Measurements from ENCODE around the gene PAK1.

DNA sequence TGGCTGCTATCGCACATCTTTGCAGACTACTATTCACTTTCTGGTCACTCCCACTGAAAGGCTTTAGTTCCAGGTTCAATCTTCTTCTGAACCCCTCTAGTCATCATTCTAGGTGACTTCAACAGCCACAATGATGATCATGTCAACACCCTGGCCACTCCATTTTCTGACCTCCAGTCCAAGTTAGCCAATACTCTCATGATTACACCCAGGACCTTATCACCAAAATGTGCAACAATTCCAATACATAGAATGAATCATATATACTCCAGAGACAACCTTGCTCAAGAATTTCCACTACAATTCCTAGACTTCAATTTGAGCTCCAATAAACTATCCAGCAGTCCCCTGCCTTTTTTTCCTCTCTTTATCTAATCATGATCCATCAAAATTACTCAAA lies 70.7 kb downstream of the PAK1 start:
- TF ChIP-seq, protein P1, sequence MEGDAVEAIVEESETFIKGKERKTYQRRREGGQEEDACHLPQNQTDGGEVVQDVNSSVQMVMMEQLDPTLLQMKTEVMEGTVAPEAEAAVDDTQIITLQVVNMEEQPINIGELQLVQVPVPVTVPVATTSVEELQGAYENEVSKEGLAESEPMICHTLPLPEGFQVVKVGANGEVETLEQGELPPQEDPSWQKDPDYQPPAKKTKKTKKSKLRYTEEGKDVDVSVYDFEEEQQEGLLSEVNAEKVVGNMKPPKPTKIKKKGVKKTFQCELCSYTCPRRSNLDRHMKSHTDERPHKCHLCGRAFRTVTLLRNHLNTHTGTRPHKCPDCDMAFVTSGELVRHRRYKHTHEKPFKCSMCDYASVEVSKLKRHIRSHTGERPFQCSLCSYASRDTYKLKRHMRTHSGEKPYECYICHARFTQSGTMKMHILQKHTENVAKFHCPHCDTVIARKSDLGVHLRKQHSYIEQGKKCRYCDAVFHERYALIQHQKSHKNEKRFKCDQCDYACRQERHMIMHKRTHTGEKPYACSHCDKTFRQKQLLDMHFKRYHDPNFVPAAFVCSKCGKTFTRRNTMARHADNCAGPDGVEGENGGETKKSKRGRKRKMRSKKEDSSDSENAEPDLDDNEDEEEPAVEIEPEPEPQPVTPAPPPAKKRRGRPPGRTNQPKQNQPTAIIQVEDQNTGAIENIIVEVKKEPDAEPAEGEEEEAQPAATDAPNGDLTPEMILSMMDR (IDR thresholded peaks at IDR 0.05; ENCODE audit: insufficient read depth, low read length), result no peak
- TF ChIP-seq POLR2AphosphoS5 (IDR thresholded peaks at IDR 0.05; ENCODE audit: low read depth) (no peak), GABPA (IDR thresholded peaks at IDR 0.05; ENCODE audit: low read depth) (no peak)
- TF ChIP-seq, protein P2, sequence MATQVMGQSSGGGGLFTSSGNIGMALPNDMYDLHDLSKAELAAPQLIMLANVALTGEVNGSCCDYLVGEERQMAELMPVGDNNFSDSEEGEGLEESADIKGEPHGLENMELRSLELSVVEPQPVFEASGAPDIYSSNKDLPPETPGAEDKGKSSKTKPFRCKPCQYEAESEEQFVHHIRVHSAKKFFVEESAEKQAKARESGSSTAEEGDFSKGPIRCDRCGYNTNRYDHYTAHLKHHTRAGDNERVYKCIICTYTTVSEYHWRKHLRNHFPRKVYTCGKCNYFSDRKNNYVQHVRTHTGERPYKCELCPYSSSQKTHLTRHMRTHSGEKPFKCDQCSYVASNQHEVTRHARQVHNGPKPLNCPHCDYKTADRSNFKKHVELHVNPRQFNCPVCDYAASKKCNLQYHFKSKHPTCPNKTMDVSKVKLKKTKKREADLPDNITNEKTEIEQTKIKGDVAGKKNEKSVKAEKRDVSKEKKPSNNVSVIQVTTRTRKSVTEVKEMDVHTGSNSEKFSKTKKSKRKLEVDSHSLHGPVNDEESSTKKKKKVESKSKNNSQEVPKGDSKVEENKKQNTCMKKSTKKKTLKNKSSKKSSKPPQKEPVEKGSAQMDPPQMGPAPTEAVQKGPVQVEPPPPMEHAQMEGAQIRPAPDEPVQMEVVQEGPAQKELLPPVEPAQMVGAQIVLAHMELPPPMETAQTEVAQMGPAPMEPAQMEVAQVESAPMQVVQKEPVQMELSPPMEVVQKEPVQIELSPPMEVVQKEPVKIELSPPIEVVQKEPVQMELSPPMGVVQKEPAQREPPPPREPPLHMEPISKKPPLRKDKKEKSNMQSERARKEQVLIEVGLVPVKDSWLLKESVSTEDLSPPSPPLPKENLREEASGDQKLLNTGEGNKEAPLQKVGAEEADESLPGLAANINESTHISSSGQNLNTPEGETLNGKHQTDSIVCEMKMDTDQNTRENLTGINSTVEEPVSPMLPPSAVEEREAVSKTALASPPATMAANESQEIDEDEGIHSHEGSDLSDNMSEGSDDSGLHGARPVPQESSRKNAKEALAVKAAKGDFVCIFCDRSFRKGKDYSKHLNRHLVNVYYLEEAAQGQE (IDR thresholded peaks at IDR 0.05; ENCODE audit: insufficient replicate concordance, low read depth), result no peak
